Kidney (tissue), 14 donors: ENCODE results near the gene PNLIPRP3. TPM values are rescaled to one million over a fixed set of nuclear protein-coding genes. Genes with fewer than 3 reads are reported as not detected.

ENCODE experiments used
- DNase-seq, 5 donors: peaks; one replicate each; pipeline ENCODE4 v3.0.0-alpha.2; 2013 to 2020
- FAIRE-seq: peaks from 2 replicates; lab custom pipeline; 2012; peaks lifted over from hg19 to GRCh38; lab: Jason Lieb, UNC
- H3K27ac ChIP-seq, 2 donors: one replicate each; pipeline ENCODE4 v1.7.0; 2013; ENCODE audit warnings: low read depth in 2 of 2, low read length in 2 of 2, inconsistent platforms in 1 of 2
- H3K27me3 ChIP-seq: one replicate; pipeline ENCODE4 v1.7.1; 2013; ENCODE audit warnings: low read length, inconsistent platforms; ENCODE audit not compliant: control insufficient read depth, insufficient read depth
- H3K36me3 ChIP-seq, 3 donors: one replicate each; pipeline versions ENCODE4 v1.7.0 to v1.7.1; 2013; ENCODE audit warnings: low read length in 3 of 3, control low read depth in 1 of 3, inconsistent platforms in 1 of 3; ENCODE audit not compliant: insufficient read depth in 3 of 3, control insufficient read depth in 2 of 3
- H3K4me1 ChIP-seq, 3 donors: one replicate each; pipeline versions ENCODE4 v1.7.0 to v1.7.1; 2013; ENCODE audit warnings: low read length in 3 of 3, inconsistent platforms in 1 of 3, low read depth in 1 of 3; ENCODE audit not compliant: control insufficient read depth in 2 of 3, insufficient read depth in 2 of 3
- H3K4me3 ChIP-seq, 3 donors: one replicate each; pipeline versions ENCODE4 v1.7.0 to v1.8.1; 2013; ENCODE audit warnings: low read length in 3 of 3, control low read depth in 1 of 3, inconsistent platforms in 1 of 3
- H3K9ac ChIP-seq, 3 donors: one replicate each; pipeline versions ENCODE4 v1.7.0 to v1.7.1; 2013; ENCODE audit warnings: low read length in 3 of 3, control low read depth in 1 of 3, inconsistent platforms in 1 of 3
- H3K9me3 ChIP-seq, 3 donors: one replicate each; pipeline versions ENCODE4 v1.7.0 to v1.7.1; 2013; ENCODE audit warnings: low read length in 3 of 3, control low read depth in 1 of 3, inconsistent platforms in 1 of 3; ENCODE audit not compliant: control insufficient read depth in 2 of 3, insufficient read depth in 1 of 3
- CTCF ChIP-seq: IDR thresholded peaks from 3 replicates; pipeline ENCODE4 v1.5.1; 2012; ENCODE audit warnings: mild to moderate bottlenecking, moderate library complexity, borderline replicate concordance; ENCODE audit not compliant: insufficient read depth; ENCODE audit errors: extremely low read depth
- intact Hi-C: fragments of 100-400 bp; cut with DNase I; formaldehyde crosslinking; loops from one replicate; pipeline ENCODE4 v1.11.1; 2022
- polyA plus RNA-seq: library from polyadenylated mRNA; stranded (reverse); fragments of 350-450 nt; fragmentation: Illumina TruSeq; extraction: RNeasy Lipid Tissue Mini Kit (QIAGEN cat#74804); gene quantifications from one replicate; pipeline ENCODE4 v1.2.3, GENCODE V29; 2014; ENCODE audit warnings: low read depth, low replicate concordance; ENCODE audit not compliant: insufficient read depth
- total RNA-seq: library from RNA; stranded (reverse); fragmentation: NEBNext Ultra II Directional; extraction: Animal tissue kit (Norgen Biotek cat#: 25700); gene quantifications from one replicate; pipeline ENCODE4 v1.2.1, GENCODE V29; 2021
- donor health status: control.
- donor health status: control.
- donor health status: control.
- donor health status: control.
- donor health status: control.
- donor health status: DM: yes; HTN: yes; CAD: no.
- donor health status: Normal renal cell carcinoma (clear cell type).

The PNLIPRP3 gene
- total and polyA plus RNA-seq, 2 donors from 2014 or later = not detected

- Histone ChIP-seq H3K9ac (no peak overlapping the region), H3K4me1 (no peaks in the 10 kb centered on the region), H3K27me3 (no peaks in the 10 kb centered on the region), H3K4me3 (no peak overlapping the region), H3K9me3 (no peaks in the 10 kb centered on the region), H3K27ac (no peak overlapping the region), H3K36me3 (no peaks in the 10 kb centered on the region)
- FAIRE-seq (no peak), DNase-seq (no peak)
- intact Hi-C loops = no loop called here
- TF ChIP-seq CTCF = no peak
These were observed 97.1 kb downstream of the PNLIPRP3 start for GRCh38 chr10:116524736-116525135.

- no peak overlapping the region for H3K9ac ChIP-seq
- H3K27me3 ChIP-seq = no peaks in the 10 kb centered on the region
- TF ChIP-seq CTCF = no peak
- no peak overlapping the region for H3K27ac ChIP-seq
- no peak overlapping the region for H3K4me3 ChIP-seq
- H3K36me3 ChIP-seq = no peaks in the 10 kb centered on the region
- FAIRE-seq = no peak
- no peak for DNase-seq
- no peaks in the 10 kb centered on the region for H3K9me3 ChIP-seq
- intact Hi-C loops = no loop called here
- H3K4me1 ChIP-seq = no peaks in the 10 kb centered on the region
These were observed 98.6 kb downstream of the PNLIPRP3 start for GRCh38 chr10:116526219-116526618.

Other genes with a start within 250 kb of the PNLIPRP3 start
- gene GFRA1, start 154.6 kb upstream of the PNLIPRP3 start, total RNA-seq = 22.3 TPM
- gene GFRA1, start 154.6 kb upstream of the PNLIPRP3 start, polyA plus RNA-seq = 3.0 TPM
- gene CCDC172, start 103.4 kb upstream of the PNLIPRP3 start, total RNA-seq = not detected
- gene CCDC172, start 103.4 kb upstream of the PNLIPRP3 start, polyA plus RNA-seq = not detected
- gene PNLIP, start 118.1 kb downstream of the PNLIPRP3 start, total RNA-seq = not detected
- not detected for gene PNLIP, start 118.1 kb downstream of the PNLIPRP3 start, polyA plus RNA-seq
- gene PNLIPRP1, start 163.1 kb downstream of the PNLIPRP3 start, total RNA-seq = not detected
- not detected for gene PNLIPRP1, start 163.1 kb downstream of the PNLIPRP3 start, polyA plus RNA-seq
- not detected for gene PNLIPRP2, start 193.1 kb downstream of the PNLIPRP3 start, total RNA-seq
- not detected for gene PNLIPRP2, start 193.1 kb downstream of the PNLIPRP3 start, polyA plus RNA-seq